Small intestine (tissue), 7 donors: Measurements from ENCODE around the gene POMP. TPM values are rescaled to one million over a fixed set of nuclear protein-coding genes. Genes with fewer than 3 reads are reported as not detected.

ENCODE experiments used
- DNase-seq, 2 donors: peaks; one replicate each; pipeline versions ENCODE4 v3.0.0 to v3.0.0-alpha.2; 2013
- FAIRE-seq: peaks from 2 replicates; lab custom pipeline; 2012; peaks lifted over from hg19 to GRCh38; lab: Jason Lieb, UNC
- H3K27ac ChIP-seq, 3 donors: one replicate each; pipeline ENCODE4 v1.5.1; 2013; ENCODE audit warnings: low read length in 2 of 3, mild to moderate bottlenecking in 2 of 3, control low read depth in 1 of 3, inconsistent platforms in 1 of 3, low read depth in 1 of 3, moderate library complexity in 1 of 3
- H3K27me3 ChIP-seq, 3 donors: one replicate each; pipeline ENCODE4 v1.6.1; 2013; ENCODE audit warnings: low read length in 3 of 3, inconsistent platforms in 1 of 3; ENCODE audit not compliant: control insufficient read depth in 3 of 3, insufficient read depth in 3 of 3
- H3K36me3 ChIP-seq, 3 donors: one replicate each; pipeline ENCODE4 v1.6.1; 2013; ENCODE audit warnings: low read length in 3 of 3, inconsistent platforms in 1 of 3, low read depth in 1 of 3, mild to moderate bottlenecking in 1 of 3, moderate library complexity in 1 of 3; ENCODE audit not compliant: control insufficient read depth in 3 of 3, insufficient read depth in 2 of 3
- H3K4me1 ChIP-seq, 3 donors: one replicate each; pipeline ENCODE4 v1.6.1; 2013; ENCODE audit warnings: low read length in 2 of 3, inconsistent platforms in 1 of 3, low read depth in 1 of 3, mild to moderate bottlenecking in 1 of 3, moderate library complexity in 1 of 3; ENCODE audit not compliant: control insufficient read depth in 3 of 3, insufficient read depth in 2 of 3
- H3K4me3 ChIP-seq, 3 donors: one replicate each; pipeline ENCODE4 v1.5.1; 2013; ENCODE audit warnings: low read length in 3 of 3, control low read depth in 1 of 3, inconsistent platforms in 1 of 3, low read depth in 1 of 3, mild to moderate bottlenecking in 1 of 3, moderate library complexity in 1 of 3
- H3K9me3 ChIP-seq, 2 donors: one replicate each; pipeline ENCODE4 v1.6.1; 2013; ENCODE audit warnings: low read depth in 1 of 2, low read length in 1 of 2; ENCODE audit not compliant: control insufficient read depth in 2 of 2, insufficient read depth in 1 of 2
- WGBS, 3 donors: extraction: QIAGEN DNeasy Blood & Tissue Kit; methylation state at CpG; one replicate each; pipeline ENCODE4 v1.1.7; 2013; 5-methylcytosine and 5-hydroxymethylcytosine counted together
- polyA plus RNA-seq, 4 donors: library from polyadenylated mRNA; stranded (reverse) in 3 of 4; unstranded in 1 of 4; fragments of 200-250 nt in 3 of 4; fragments of 120-200 nt in 1 of 4; gene quantifications; one replicate each; pipeline versions ENCODE4 v1.2.1 to v1.2.3, GENCODE V29; 2013
- donor health status: healthy with polysubstance abuse.
- donor health status: control.
- donor health status: control.
- donor health status: Bipolar disorder and iron deficiency.
- donor health status: healthy.

POMP gene
- polyA plus RNA-seq, 4 donors, result 91.9 to 121 (median 105) TPM

DNA sequence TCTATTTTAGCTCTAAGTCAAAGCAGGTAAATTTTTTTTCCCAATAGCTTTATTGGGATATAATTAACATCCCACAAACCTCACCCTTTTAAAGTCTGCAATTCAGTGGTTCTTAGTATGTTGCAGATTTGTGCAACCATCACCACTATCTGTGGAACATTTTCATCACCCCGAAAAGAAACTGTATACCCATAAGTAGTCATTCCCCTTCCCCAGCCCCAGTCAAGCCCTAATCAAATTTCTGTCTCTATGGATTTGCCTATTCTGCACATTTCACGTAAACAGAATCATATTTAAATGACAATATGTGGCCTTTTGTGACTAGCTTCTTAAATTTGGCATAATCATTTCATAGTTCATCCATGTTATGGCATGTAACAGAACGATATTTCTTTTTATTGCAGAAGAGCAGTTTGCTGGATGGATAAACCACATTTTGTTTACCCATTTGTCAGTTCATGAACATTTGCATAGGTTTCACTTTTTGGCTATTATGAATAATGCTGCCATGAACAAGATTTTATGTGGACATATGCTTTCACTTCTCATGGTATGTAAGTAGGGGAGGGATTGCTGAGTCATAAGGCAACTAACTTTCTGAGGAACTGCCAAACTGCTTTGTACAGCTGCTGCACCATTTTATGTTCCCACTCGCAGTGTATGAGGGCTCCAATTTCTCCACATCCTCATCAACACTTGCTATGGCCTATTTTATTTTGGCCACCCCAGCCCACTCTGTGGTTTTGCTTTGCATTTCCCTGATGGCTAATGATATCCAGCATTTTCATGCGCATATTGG, 48.9 kb downstream of the POMP start:
- DNase-seq (peak; percentile 33 to 41), FAIRE-seq (no peak)
- H3K4me3 ChIP-seq, result no peak overlapping the region
- H3K9me3 ChIP-seq, result no peaks in the 10 kb centered on the region
- H3K27me3 ChIP-seq, result no peaks in the 10 kb centered on the region
- 66 to 73% (median 67%) methylated on average over 5 of the region's 5 CpGs for WGBS, 3 donors
- H3K27ac ChIP-seq, result peak overlapping the region in 1 of 3 donors; percentile 45
- H3K4me1 ChIP-seq, result peaks cover 6 to 13% (median 6%) of the 10 kb centered on the region in 3 donors
- peaks cover 0 to 12% (median 11%) of the 10 kb centered on the region in 3 donors for H3K36me3 ChIP-seq

DNA sequence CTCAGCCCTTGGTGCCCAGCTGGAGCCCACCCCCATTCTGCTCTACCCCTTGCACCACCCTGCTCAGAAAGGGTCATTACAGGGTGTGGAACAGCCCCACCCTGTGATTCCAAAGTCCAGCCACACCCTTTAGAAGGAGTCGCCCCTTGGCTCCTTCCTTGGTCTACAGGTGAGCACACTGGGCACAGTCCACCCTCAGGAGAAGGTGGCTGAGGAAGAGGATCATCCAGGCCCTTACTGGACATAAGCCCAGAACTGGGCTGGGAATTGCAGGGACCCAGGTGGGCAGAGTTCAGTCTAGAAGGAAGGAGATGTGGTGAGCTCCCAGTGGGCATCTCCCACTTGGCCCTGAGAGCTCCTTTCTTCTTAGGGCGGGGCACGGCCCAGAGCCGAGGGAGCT, 51.2 kb downstream of the POMP start:
- peaks cover 6 to 16% (median 7%) of the 10 kb centered on the region in 3 donors for H3K4me1 ChIP-seq
- H3K27me3 ChIP-seq, result no peaks in the 10 kb centered on the region
- no peak overlapping the region for H3K4me3 ChIP-seq
- FAIRE-seq (no peak), DNase-seq (peak; percentile 91 to 98)
- H3K36me3 ChIP-seq, result peaks cover 0 to 15% (median 9%) of the 10 kb centered on the region in 3 donors
- H3K27ac ChIP-seq, result peak overlapping the region; percentile 57 to 85 (median 83)
- H3K9me3 ChIP-seq, result no peaks in the 10 kb centered on the region
- WGBS, 3 donors, result 46 to 77% (median 49%) methylated on average over 4 of the region's 4 CpGs

DNA sequence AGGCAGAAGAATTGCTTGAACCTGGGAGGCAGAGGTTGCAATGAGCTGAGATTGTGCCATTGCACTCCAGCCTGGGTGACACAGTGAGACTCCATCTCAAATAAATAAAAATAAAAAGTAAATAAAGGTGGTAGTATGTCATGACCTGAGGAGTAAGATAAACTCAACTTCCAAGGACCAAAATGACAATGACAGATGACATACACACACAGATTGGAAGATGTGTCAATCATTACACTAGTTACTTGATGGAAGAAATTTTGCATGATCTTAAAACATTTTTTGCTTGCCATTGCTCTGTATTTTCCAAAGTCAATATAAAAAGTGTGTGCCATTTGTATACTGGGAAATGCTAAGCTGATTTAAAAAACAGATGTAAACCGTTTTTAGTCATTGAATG, 55.7 kb downstream of the POMP start:
- FAIRE-seq, result no peak
- DNase-seq, result no peak
- 82 to 97% (median 90%) methylated on average over 1 of the region's 1 CpG for WGBS, 3 donors
- no peak overlapping the region for H3K4me3 ChIP-seq
- peaks cover 0 to 12% (median 3%) of the 10 kb centered on the region in 3 donors for H3K36me3 ChIP-seq
- H3K4me1 ChIP-seq, result peaks cover 7 to 16% (median 8%) of the 10 kb centered on the region in 3 donors
- no peaks in the 10 kb centered on the region for H3K27me3 ChIP-seq
- H3K27ac ChIP-seq, result no peak overlapping the region
- no peaks in the 10 kb centered on the region for H3K9me3 ChIP-seq

DNA sequence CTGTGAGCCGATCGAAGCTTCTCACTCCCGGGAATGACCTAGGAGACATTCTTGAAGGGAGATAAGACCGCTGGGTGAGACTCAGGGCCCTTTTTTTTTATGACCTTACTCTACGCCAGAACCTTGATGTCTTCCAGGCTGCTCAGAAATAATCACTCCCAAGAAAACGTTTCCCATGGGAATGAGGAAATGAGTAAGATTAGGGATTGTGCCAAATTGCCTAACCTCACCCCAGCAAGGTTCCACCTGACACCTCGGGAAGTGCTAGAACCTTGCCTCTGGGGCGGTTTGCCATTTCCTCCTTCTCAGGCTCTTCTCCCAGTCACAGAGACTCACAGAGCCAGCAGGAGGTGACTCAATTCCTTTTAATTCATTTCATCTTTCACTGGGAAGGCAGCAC, 57.6 kb downstream of the POMP start:
- DNase-seq, result peak; percentile 78 to 97
- Histone ChIP-seq H3K36me3 (peaks cover 0 to 7% (median 1%) of the 10 kb centered on the region in 3 donors), H3K9me3 (no peaks in the 10 kb centered on the region), H3K4me1 (peaks cover 5 to 6% (median 5%) of the 10 kb centered on the region in 3 donors), H3K27me3 (no peaks in the 10 kb centered on the region), H3K27ac (peak overlapping the region; percentile 89 to 100 (median 93)), H3K4me3 (peak overlapping the region in 2 of 3 donors; percentile 86 to 97)
- no peak for FAIRE-seq
- WGBS, 3 donors, result 8 to 32% (median 23%) methylated on average over 8 of the region's 8 CpGs

DNA sequence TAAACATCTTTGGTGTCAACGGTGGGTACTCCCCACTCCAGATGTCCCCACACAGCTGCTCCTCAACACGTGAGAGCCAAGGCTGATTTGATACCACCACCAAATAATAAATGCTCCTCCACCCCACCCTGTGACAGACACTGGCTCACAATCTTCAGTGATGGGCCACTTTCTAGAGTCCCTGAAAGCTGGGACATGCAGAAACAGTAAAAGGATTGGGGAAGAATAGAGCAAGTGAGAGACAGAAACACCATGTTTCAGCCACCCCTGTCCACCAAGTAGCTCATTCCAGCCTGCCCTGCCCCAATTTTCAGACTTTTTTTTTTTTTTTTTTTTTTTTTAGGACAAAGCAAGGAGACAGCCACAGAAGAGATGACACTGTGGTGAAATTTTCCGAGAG, 58.2 kb downstream of the POMP start:
- H3K9me3 ChIP-seq, result no peaks in the 10 kb centered on the region
- DNase-seq, result peak in 1 of 2 donors; percentile 32
- H3K4me3 ChIP-seq, result peak overlapping the region in 2 of 3 donors; percentile 86 to 97
- H3K27me3 ChIP-seq, result no peaks in the 10 kb centered on the region
- H3K4me1 ChIP-seq, result peaks cover 5 to 6% (median 5%) of the 10 kb centered on the region in 3 donors
- peaks cover 0 to 7% (median 1%) of the 10 kb centered on the region in 3 donors for H3K36me3 ChIP-seq
- H3K27ac ChIP-seq, result peak overlapping the region; percentile 89 to 100 (median 93)
- WGBS, 3 donors, result 55 to 64% (median 56%) methylated on average over 3 of the region's 3 CpGs
- FAIRE-seq, result no peak

DNA sequence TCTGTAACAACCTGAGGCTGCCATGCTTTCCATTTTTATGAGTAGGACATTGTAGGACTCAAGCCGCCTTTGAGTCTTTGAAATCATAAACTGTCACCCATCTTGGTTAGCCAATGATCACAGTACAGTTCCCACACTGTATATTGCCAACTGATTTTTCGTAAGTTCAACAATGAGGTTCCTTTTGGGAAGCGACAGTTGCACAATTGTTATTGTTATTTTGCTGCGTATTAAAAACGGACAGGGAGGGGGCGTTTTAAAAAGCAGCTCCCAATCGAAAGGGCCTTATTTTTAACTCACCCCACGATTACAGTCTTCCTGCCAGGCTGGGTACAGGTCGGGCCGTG, 59.2 kb downstream of the POMP start:
- DNase-seq (peak in 1 of 2 donors; percentile 42), FAIRE-seq (no peak)
- Histone ChIP-seq H3K27me3 (no peaks in the 10 kb centered on the region), H3K4me3 (peak overlapping the region; percentile 73 to 97 (median 86)), H3K4me1 (peaks cover 5 to 6% (median 5%) of the 10 kb centered on the region in 3 donors), H3K36me3 (peaks cover 0 to 7% (median 0%) of the 10 kb centered on the region in 3 donors), H3K9me3 (no peaks in the 10 kb centered on the region), H3K27ac (peak overlapping the region; percentile 89 to 100 (median 97))
- WGBS, 3 donors, result 1 to 4% (median 2%) methylated on average over 10 of the region's 10 CpGs

DNA sequence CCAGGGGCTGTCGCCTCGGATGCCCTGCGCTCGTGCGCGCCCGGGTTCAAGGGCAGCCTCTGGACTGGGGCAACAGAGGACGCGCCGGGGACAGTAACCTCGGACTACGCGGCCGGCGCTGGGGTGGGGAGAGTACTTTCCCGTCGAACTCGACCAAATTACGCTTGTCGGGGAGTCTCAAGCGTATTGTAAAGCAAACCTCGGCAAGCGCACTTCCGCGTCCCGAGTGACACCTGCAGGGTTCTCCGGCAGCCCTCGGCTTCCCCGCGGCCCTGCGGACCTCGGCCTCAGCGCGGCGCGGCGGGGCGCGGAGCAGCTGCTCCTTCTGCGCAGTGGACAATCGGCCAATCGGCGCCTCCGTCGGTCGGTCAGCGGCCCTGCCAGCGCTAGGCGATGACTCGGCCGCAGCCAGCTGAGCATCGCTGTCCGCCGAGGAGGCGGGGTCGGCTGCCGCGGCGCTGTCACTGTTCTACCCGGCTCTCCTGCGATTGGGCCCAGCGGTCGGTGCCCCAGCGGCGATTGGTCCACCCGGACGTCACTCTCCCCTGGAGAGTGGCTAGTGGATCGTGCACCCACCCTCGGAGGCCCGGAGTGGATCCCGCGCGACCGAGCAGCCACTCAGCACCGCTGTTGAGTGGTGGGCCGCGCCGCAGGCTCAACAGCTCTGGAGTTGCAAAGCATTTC, 59.8 kb downstream of the POMP start, which contains the start of gene SLC46A3:
Gene SLC46A3 (minus strand): TSS at position 428 of the 684 bp plus-strand sequence. CDS start 972 bp downstream, outside the sequence.
- H3K27me3 ChIP-seq, result no peaks in the 10 kb centered on the region
- H3K27ac ChIP-seq, result peak within 1 kb of the TSS; percentile 89 to 100 (median 97)
- H3K4me1 ChIP-seq, result peaks cover 4 to 6% (median 5%) of the 10 kb centered on the region in 3 donors
- H3K4me3 ChIP-seq, result peak within 1 kb of the TSS; percentile 73 to 97 (median 86)
- peaks cover 0 to 7% (median 0%) of the 10 kb centered on the region in 3 donors for H3K36me3 ChIP-seq
- peaks cover 0 to under 1% of the 10 kb centered on the region in 2 donors for H3K9me3 ChIP-seq
- peak; percentile 95 to 98 for DNase-seq
- no peak for FAIRE-seq
- 0% methylated on average over 77 to 78 of the region's 78 CpGs for WGBS, 3 donors
